CD4-positive, alpha-beta T cell treated with Interleukin-2 at 100 ng/mL for 4 hours (primary cell): ENCODE results near the gene SOD1.
"Not testable (repeated sequence)": the region's sequence is repeated elsewhere in the genome, so short reads cannot be mapped to it uniquely, and the experiment has no call there.

Experiments
- DNase-seq: peaks from one replicate; pipeline ENCODE4 v3.0.0-alpha.2; 2020; ENCODE audit warnings: low spot score

The SOD1 gene

GRCh38 chr21:31656199-31657095 is 3.0 kb upstream of the SOD1 start:
- peak; percentile 26 for DNase-seq

- DNase-seq: no peak
Observed at GRCh38 chr21:31658053-31658452, 1.4 kb upstream of the SOD1 start.

GRCh38 chr21:31659286-31659535 is 282 bp upstream of the SOD1 start:
- DNase-seq: no peak

DNA sequence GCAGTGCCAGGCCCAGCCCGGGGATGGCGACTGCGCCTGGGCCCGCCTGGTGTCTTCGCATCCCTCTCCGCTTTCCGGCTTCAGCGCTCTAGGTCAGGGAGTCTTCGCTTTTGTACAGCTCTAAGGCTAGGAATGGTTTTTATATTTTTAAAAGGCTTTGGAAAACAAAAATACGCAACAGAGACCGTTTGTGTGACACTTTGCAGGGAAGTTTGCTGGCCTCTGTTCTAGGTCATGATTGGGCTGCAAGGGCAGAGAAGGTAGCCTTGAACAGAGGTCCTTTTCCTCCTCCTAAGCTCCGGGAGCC is 719 bp downstream of the SOD1 start:
- peak; percentile 22 for DNase-seq

DNA sequence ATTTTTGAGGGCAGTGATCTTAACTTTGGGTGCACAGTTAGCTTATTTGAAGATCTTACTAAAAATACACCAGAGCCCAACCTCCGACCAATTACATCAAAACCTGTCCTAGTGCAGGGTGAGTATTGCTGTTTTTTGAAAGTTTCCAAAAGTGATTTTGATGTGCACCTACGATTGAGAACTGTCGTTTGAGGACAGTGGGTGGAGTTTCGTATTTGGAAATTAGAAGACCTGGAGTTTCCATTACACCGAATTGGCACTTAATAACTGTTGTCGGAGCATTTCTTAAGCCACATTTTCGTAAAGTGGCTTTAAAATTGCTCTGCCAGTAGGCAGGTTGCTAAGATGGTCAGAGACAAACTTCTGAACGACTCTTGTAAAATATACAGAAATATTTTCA is 1.1 kb downstream of the SOD1 start:
- peak; percentile 12 for DNase-seq

DNA sequence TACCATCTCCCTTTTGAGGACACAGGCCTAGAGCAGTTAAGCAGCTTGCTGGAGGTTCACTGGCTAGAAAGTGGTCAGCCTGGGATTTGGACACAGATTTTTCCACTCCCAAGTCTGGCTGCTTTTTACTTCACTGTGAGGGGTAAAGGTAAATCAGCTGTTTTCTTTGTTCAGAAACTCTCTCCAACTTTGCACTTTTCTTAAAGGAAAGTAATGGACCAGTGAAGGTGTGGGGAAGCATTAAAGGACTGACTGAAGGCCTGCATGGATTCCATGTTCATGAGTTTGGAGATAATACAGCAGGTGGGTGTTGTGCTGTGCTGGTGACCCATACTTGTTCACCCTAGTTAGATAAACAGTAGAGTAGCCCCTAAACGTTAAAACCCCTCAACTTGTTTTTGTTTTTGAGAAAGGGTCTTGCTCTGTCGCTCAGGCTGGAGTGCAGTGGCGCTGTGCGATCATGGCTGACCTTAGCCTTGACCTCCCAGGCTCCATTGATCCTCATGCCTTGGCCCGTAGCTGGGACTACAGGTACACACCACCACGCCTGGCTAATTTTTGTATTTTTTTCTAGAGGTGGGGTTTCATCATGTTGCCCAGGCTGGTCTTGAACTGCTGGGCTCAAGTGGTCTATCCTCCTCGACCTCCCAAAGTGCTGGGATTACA is 4.2 kb downstream of the SOD1 start:
- no peak for DNase-seq

- DNase-seq: peak; percentile 16
Observed at GRCh38 chr21:31665397-31665796, 5.9 kb downstream of the SOD1 start.

- not testable (repeated sequence) for DNase-seq
Observed at GRCh38 chr21:31665869-31666268, 6.4 kb downstream of the SOD1 start.

DNA sequence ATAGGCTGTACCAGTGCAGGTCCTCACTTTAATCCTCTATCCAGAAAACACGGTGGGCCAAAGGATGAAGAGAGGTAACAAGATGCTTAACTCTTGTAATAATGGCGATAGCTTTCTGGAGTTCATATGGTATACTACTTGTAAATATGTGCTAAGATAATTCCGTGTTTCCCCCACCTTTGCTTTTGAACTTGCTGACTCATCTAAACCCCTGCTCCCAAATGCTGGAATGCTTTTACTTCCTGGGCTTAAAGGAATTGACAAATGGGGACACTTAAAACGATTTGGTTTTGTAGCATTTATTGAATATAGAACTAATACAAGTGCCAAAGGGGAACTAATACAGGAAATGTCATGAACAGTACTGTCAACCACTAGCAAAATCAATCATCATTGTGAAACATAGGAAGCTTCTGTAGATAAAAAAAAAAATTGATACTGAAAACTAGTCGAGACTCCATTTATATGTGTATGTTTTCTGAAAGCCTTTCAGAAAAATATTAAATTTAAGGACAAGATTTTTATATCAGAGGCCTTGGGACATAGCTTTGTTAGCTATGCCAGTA is 7.0 kb downstream of the SOD1 start:
- no peak for DNase-seq

DNA sequence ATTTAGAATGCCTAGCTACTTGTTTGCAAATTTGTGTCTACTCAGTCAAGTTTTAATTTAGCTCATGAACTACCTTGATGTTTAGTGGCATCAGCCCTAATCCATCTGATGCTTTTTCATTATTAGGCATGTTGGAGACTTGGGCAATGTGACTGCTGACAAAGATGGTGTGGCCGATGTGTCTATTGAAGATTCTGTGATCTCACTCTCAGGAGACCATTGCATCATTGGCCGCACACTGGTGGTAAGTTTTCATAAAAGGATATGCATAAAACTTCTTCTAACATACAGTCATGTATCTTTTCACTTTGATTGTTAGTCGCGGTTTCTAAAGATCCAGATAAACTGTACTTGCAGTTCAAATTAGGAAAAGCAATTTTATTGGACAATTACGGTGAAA is 7.6 kb downstream of the SOD1 start:
- no peak for DNase-seq

DNA sequence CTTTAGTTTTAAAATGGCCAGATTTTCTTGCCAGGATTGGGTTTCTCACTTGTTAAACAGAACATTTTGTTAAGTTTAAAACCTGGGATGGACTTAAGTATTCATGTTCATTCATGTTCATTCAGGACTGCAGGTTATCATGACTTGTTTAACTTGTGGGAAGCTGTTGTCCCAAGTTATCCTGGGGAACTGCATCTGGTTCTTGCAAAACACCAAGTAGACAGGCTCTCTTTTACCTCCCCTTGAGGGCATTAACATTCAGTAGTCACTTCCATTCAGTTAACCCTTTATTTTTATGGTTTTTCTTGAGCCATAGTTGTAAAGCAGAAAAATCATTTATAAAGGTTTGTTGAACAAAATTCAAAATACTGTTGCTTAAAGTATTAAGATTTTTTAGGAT is 8.1 kb downstream of the SOD1 start:
- DNase-seq: no peak

DNA sequence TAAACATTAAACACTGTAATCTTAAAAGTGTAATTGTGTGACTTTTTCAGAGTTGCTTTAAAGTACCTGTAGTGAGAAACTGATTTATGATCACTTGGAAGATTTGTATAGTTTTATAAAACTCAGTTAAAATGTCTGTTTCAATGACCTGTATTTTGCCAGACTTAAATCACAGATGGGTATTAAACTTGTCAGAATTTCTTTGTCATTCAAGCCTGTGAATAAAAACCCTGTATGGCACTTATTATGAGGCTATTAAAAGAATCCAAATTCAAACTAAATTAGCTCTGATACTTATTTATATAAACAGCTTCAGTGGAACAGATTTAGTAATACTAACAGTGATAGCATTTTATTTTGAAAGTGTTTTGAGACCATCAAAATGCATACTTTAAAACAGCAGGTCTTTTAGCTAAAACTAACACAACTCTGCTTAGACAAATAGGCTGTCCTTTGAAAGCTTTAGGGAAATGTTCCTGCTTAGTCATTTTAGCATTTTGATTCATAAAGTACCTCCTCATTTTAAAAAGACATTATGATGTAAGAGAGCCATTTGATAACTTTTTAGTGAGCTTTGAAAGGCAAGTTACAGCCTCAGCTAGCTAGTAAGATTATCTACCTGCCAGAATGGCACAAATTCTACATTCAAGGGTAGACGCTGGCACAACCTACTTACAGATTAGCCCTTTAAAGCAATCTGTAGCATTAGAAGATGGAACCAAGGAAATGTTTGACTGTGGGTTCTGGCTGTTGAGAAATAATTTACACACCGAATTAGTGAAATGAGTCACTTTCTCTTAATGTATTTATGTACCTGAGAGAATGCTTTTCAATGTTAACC is 9.4 kb downstream of the SOD1 start:
- no peak for DNase-seq

GRCh38 chr21:31670070-31670469 is 10.6 kb downstream of the SOD1 start:
- DNase-seq: no peak

DNA sequence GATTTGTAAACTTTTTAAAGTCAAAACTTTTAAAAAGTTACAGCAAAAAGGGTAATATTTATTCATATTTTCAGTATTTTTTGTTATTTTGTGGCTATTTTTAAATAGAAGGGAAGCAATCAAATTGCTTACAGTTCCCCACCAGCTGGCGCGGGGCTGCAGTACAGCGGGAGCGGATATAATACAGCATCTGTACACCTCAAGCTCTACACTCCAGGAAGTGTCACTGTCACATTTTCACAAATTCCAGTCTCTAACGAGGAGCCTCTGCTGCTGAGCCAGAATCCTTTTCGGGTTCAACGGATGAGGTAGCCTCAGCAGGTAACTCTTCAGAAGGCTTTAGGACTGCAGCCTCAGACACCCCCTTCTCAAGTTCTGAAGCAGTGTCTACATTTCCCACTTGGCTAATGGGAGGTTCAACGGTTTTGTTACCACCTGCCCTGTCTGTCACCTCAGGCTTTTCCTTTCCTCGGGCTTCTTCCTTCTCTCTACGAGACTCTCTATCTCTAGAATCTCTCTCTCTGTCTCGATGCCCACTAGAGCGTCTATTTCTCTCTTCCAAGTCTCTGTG is 11.7 kb downstream of the SOD1 start:
- no peak for DNase-seq

GRCh38 chr21:31671931-31672330 is 12.4 kb downstream of the SOD1 start:
- DNase-seq: no peak

- no peak for DNase-seq
Observed at GRCh38 chr21:31673321-31673912, 13.9 kb downstream of the SOD1 start.

DNA sequence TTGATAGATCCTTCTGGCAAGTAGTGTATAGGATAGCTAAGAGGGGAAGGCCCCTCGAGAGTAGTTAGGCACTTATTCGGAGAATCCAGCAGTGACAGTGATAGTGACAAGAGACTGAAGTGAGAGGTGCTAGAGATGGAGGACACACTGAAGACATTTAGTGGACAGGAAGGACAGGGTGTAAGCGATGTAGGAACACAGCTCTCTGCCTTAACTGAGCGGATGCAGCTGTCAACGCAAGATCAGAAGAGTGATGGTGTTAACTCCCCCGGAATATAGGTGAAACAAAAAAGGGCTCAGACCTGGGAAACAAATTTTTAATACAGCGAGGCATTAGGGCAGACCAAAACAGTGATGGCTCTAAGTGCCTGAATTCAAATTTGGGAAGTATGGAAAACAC is 15.8 kb downstream of the SOD1 start:
- DNase-seq: no peak

GRCh38 chr21:31675960-31676359 is 16.5 kb downstream of the SOD1 start:
- no peak for DNase-seq

GRCh38 chr21:31677047-31677446 is 17.6 kb downstream of the SOD1 start:
- no peak for DNase-seq

- DNase-seq: no peak
Observed at GRCh38 chr21:31678478-31678877, 19.0 kb downstream of the SOD1 start.

- DNase-seq: no peak
Observed at GRCh38 chr21:31682620-31683019, 23.1 kb downstream of the SOD1 start.

DNA sequence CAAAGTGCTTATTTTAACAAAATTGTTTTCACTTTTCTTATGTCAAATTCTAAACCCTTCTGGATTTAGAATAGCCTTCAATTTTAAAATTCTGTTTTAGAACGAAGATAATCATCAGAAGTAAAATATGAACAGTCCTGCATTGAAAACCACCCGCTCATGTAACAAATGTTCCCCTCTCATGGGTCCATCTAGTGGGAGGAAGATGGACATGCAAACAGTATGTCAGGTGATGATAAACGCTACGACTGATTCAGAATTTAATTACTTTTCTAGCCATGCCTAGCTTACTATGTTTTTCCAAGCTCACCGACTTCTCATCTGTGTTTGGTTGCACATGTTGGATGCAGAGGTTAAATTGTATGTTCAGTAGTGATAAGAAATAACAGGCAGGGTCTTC is 23.5 kb downstream of the SOD1 start:
- DNase-seq: no peak
